NCI-H226 (cell line): ENCODE measurements around the gene IGF2R.

Experiments used
- DNase-seq: peaks from one replicate; pipeline ENCODE4 v3.0.0-alpha.2; 2015

Gene IGF2R

DNA sequence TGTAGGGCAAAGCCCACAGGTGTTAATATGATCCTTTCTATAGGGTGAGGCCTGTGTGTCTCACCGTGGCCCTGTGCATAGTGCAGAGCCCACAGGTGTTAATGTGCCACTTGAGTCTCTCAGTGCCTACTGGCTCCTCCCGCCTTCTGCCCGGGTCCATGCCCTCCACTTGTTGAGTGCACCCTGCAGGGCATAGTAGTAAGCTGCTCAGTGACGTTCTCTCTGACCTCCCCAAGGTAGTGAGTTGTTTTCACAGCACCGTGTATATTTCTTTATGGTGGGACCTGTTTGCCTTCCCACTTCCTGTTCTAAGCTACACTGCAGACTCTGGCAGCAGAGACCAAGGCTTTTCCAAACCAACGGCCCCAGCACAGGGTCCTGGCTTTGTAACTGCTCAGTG lies 88.2 kb downstream of the IGF2R start:
- DNase-seq = no peak

DNA sequence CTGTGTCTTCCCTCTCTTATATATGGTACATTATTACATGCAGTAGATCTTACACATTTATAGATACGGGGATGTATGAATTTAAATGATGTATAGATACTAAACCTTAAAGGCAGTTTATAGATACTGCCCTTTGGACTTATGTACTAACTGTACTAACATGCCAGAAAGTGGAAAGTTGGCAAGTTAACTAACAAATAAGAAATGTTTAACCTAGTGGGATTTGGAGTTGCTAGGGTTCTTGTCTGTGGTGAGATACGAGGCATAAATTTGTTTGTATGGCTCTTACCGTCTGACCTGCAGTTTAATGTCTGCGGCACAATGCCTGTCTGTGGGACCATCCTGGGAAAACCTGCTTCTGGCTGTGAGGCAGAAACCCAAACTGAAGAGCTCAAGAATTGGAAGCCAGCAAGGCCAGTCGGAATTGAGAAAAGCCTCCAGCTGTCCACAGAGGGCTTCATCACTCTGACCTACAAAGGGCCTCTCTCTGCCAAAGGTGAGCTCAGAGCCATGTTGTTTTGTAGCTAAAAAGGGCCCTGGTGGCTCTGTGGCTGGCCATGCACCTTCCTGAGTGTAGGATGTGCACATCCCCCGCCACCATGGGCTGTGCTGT lies 89.8 kb downstream of the IGF2R start:
- DNase-seq = no peak

- DNase-seq = no peak
Measured at GRCh38 chr6:160060221-160060620, 91.3 kb downstream of the IGF2R start.

DNA sequence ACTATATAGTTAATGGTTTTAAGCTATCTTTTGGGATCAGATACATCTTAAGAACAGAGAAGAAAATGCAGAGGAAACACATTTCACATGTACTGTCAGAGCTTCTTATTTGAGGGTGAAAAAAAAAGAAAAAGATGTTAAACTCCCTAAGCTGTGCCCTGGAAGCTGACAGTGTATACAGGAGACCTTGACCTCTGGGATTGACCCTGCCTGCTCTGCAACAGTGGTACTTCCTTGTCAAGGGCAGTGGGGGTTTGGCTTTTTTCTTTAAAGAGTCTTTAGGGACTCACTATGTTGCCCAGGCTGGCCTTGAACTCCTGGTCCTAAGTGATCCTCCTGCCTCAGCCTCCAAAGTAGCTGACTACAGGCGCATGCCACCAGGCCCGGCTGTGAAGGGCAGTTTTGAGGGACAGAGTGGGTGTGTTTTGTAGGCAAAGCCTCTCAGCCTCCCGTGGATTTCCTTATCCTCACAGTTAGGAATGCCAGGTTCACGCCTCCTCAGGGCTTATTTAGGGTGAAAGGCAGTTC lies 92.1 kb downstream of the IGF2R start:
- no peak for DNase-seq

GRCh38 chr6:160063771-160064413 lies 95.0 kb downstream of the IGF2R start:
- DNase-seq = no peak

DNA sequence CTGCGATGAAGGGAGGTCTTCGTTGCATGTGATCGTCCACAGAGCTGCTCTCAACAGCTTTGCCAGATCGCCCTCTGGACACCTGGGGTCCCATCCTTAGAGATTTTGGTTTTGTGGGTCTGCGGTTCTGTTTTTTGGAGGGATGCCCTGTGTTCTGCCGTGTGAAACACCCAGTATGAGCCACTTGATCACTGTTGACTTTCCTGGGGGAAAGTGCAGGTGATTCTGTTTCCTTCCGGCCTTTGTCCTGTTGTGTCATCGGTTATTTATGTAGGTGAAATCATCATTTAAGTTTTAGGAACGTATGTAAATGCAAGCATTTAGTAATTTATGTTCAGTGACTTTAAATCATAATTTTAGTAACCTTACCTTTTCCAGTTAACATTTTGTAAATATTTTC lies 96.3 kb downstream of the IGF2R start:
- no peak for DNase-seq

DNA sequence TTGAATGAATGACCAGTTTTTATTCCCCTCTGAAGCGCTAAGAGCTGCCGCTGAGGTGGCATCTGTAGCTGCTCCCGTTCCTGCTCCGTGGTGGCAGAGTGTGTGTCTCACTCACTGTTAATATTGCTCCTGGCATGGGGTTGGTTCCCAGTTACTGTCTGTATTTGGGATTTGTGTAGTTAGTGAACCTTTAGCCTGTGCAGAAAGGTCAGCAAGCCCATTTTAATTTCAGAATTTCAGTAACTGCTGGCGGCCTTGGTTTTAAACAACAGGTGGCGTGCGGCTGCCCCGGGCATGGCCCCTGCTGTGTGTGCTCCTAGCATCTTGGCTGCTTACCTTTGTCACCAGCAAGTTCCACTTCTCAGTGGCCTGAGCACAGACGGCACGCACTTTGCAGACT lies 98.7 kb downstream of the IGF2R start:
- DNase-seq = no peak

DNA sequence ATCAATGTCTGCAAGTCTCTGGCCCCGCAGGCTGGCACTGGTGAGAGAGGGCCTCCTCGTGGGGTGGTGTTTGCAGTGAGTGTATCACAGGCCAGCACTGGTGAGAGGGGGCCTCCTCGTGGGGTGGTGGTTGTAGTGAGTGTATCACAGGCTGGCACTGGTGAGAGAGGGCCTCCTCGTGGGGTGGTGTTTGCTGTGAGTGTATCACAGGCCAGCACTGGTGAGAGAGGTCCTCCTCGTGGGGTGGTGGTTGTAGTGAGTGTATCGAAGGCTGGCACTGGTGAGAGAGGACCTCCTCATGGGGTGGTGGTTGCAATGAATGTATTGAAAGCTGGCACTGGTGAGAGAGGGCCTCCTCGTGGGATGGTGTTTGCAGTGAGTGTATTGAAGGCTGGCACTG lies 99.5 kb downstream of the IGF2R start:
- DNase-seq = no peak

GRCh38 chr6:160069050-160069454 lies 100.2 kb downstream of the IGF2R start:
- no peak for DNase-seq

GRCh38 chr6:160069459-160069858 lies 100.6 kb downstream of the IGF2R start:
- DNase-seq = no peak

GRCh38 chr6:160070427-160070826 lies 101.5 kb downstream of the IGF2R start:
- DNase-seq = no peak

GRCh38 chr6:160070831-160071230 lies 101.9 kb downstream of the IGF2R start:
- DNase-seq = no peak

DNA sequence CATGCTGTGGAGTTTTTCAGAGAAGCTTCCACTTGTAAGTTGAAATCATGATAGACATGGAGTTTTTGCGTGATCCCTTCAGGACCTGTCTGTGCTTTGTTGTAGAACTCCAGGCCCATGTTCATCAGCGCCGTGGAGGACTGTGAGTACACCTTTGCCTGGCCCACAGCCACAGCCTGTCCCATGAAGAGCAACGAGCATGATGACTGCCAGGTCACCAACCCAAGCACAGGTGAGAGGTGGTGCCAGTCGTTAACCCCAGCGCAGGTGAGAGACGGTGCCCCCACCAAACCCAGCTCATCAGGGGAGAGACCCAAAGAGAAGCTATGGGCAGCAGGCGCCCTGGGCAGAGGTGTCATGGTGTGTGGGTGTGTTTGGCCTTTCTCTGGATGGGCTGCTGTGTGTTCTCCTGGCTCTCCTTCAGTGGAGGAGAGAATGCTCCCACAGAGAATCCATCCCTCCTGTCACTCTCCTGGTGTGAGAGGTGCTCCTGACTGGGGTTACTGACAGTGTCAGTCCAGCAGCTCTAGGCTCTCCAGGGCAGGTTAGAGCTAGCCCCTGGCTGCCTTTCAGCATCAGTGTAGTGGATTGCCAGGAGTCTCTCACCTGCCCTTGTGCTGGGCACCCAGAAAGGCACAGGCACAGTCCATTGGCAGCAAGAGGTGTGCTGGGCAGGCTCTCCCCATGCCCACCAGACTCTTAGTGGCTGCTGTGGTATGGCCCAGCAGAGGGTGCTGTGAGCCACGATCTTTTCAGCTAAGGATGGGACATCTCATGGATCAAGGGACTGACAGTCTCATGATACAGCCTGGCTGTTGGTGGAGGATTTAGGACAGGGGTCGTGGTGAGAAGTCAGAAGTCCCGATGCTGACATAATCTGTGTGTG lies 103.2 kb downstream of the IGF2R start:
- DNase-seq = no peak

DNA sequence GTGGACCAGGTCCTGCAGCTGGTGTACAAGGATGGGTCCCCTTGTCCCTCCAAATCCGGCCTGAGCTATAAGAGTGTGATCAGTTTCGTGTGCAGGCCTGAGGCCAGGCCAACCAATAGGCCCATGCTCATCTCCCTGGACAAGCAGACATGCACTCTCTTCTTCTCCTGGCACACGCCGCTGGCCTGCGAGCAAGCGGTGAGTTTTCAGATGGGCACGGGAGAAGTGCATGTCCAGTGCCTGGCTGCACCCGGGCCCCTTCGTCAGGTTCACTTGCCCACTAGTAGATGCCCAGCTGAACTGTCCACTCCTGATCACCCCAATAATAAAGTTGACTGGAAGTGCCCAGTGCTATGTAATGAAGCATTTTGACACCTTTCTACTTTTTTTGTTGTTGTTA lies 104.4 kb downstream of the IGF2R start:
- no peak for DNase-seq

GRCh38 chr6:160076009-160076408 lies 107.1 kb downstream of the IGF2R start:
- DNase-seq = no peak

DNA sequence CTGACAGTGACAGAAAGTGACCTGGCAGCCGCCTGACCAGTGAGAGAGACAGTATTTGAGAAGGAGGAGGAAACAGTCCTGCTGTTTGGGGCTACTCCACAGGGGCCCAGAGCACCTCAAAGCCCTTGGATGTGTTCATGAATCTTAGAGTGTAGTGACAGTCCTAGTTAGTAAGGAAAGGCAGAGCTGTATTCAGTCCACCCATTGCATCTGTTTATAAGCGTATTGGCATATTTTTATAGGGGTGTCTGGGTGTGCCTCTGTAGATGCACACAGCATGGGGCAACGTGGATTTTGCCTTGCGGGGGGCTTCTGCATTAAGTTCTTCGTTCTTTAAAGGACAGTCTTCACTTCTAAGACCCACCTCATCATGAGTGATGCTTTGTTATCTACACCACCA lies 108.1 kb downstream of the IGF2R start:
- DNase-seq = no peak

- no peak for DNase-seq
Measured at GRCh38 chr6:160077526-160077925, 108.6 kb downstream of the IGF2R start.

DNA sequence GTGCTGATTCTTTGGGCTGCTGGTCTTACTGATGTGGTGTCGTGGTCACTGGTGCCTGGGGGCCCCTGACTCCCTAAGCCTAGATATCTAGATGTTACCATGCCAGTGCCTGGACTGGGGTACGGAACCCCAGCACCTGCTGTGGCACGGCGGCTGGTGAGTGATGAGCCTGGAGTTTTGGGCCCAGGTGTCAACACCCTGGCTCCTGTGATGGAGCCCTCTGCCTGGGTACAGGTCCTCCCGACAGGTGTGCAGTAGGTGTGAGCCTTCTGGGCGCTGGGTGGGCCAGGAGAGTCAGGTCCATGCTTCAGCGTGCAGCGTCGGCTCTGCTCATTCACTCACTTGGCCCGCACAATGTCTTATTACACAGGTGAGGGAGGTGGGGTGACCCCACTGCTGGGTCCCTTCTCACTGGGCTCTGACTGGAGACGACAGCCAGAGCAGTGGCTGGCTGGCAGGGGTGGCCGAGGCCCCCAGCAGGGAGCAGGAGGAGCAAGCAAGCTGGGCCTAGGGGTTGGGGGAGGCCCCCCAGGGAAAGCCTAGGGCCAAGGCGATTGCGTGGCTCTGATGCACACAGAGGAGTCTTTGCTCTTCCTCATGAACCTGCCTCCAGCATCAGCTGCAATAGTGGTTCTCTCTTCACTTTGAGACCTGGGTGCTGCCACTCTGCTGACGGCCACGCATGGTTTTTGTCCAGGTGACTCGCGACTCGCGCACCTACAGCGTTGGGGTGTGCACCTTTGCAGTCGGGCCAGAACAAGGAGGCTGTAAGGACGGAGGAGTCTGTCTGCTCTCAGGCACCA lies 110.2 kb downstream of the IGF2R start:
- DNase-seq = no peak

GRCh38 chr6:160079686-160080043 lies 110.8 kb downstream of the IGF2R start:
- DNase-seq = no peak

GRCh38 chr6:160080097-160080496 lies 111.2 kb downstream of the IGF2R start:
- no peak for DNase-seq

GRCh38 chr6:160081398-160081797 lies 112.5 kb downstream of the IGF2R start:
- DNase-seq = no peak

DNA sequence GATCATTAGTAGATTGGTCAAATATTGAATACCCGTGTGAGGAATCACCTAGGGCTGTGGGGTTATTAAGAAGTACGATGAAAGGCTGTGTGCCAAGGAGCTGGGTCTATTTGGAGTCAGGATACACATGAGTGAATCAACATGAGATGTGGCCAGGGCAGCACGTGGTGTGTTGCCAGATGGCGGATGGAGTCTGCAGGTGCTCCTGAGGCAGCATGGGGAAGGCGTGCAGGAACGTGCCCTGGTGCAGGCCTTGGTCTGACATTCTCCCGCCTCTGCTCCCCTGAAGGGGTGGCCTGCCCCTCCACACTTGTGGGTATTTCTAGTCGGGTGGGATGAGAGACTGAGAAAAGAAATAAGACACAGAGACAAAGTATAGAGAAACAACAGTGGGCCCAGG lies 113.7 kb downstream of the IGF2R start:
- no peak for DNase-seq

GRCh38 chr6:160084198-160084776 lies 115.4 kb downstream of the IGF2R start:
- DNase-seq = no peak
